ENCODE measurements around the gene NDEL1. TPM values are rescaled to one million over a fixed set of nuclear protein-coding genes. Genes with fewer than 3 reads are reported as not detected.
A peak's percentile ranks its signal among the peaks of the same experiment; 100 is the strongest.

Gene NDEL1, protein sequence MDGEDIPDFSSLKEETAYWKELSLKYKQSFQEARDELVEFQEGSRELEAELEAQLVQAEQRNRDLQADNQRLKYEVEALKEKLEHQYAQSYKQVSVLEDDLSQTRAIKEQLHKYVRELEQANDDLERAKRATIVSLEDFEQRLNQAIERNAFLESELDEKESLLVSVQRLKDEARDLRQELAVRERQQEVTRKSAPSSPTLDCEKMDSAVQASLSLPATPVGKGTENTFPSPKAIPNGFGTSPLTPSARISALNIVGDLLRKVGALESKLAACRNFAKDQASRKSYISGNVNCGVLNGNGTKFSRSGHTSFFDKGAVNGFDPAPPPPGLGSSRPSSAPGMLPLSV
- total RNA-seq (2022) (95.3 and 112 TPM in 2 replicates), Bru-seq, nascent RNA (percentile 94 among the genes with signal in this experiment), BruChase-seq, experiment 1, labeled RNA remaining after a 6-hour chase (percentile 94 among the genes with signal in this experiment), BruChase-seq, experiment 2, labeled RNA remaining after a 2-hour chase (percentile 95 among the genes with signal in this experiment)
- long read RNA-seq, transcript NDEL1-204 (1 exons, 3,927 nt) = minor isoform, 32 of 188 reads
- long read RNA-seq, transcript NDEL1-203 (10 exons, 1,858 nt) = minor isoform, 60 of 188 reads
- long read RNA-seq, transcript NDEL1-201 (9 exons, 2,372 nt) = major isoform, 68 of 188 reads
- long read RNA-seq, partial matches to known transcripts = 4 of 188 reads
- long read RNA-seq, other reads (novel, unspliced or antisense) = 24 of 188 reads

DNA sequence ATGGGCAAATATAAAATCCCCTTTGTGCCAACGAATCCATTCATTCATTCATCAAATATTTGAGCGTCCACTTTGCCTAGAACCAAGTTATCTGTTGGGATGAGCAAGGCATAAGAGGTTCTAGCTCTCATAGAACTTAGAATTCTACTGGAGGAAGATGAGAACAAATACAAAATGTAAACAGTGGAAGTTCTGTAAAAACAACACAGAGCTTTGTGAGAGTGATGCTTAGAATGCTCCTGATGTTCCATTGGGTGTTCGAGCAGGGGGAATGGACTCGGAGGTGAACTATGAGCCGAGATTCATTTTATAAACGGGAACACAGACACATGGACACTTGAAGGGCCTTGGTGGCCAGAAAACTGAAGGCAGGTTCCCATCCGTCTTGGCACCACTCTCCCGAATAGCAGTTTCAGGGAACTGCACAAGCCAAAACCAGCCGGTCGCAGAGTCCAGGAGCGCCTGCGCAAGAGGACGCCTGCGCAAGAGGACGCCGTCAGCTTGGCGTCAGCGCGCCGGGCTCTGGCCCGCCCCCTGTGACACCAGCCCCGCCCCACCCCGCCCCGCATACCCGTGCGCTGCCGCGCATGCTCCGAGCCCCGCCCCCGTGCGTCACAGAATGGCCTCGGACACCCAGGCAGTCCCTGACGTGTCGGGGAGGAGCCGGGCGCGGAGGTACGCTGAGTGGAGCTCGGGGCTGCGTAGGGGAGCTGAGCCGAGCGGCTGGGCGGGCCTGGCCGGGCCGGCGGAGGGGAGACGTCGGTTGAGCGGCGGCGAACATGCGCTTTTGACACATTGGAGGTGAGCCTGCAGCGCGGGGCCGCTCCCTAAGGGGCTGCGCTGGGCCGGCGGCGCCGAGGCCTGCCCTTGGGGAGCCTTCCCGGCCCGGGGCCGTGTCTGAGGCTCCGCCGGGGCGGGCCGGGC lies at the start of gene NDEL1:
Gene NDEL1 (plus strand): TSS at position 640 of the 924 bp plus-strand sequence. CDS start 8,388 bp downstream, outside the sequence.
- POLR2A ChIA-PET = interaction anchor here (0.7 to 3.5 kb wide), 16 partner anchors 9 to 316 kb away, joined by 3 to 54 read pairs (median 3); partner anchors contain the start of genes CTC1, KRABD2 and RPL26
- Mint-ChIP-seq H3K9me3 (ENCODE audit: unreplicated experiment) (no peaks in the 10 kb centered on the region), H3K27ac (ENCODE audit: low read depth, unreplicated experiment) (peak within 1 kb of the TSS; percentile 97), H3K27me3 (ENCODE audit: insufficient read depth, unreplicated experiment) (no peaks in the 10 kb centered on the region), H3K4me1 (ENCODE audit: insufficient read depth, unreplicated experiment) (peaks cover 12% of the 10 kb centered on the region), H3K4me3 (ENCODE audit: unreplicated experiment) (peak within 1 kb of the TSS; percentile 84), H3K36me3 (ENCODE audit: insufficient read depth, unreplicated experiment) (peaks cover 18% of the 10 kb centered on the region)
- no peak for TF ChIP-seq CTCF (IDR thresholded peaks at IDR 0.05; ENCODE audit: unreplicated experiment)
- CTCF ChIA-PET = interaction anchor here (1.3 kb wide), 1 partner anchor 25 kb away, joined by 10 read pairs; no protein-coding TSS in a partner anchor
- peak; percentile 97 for DNase-seq (ENCODE audit: unreplicated experiment)
- intact Hi-C loops (cut with micrococcal nuclease) = loop anchor here (1.0 to 2.0 kb wide), 2 partner anchors 25 to 53 kb away; partner anchors contain the start of gene RPL26
- TSS peak; percentile 97 for BruUV-seq (replicated peaks)

DNA sequence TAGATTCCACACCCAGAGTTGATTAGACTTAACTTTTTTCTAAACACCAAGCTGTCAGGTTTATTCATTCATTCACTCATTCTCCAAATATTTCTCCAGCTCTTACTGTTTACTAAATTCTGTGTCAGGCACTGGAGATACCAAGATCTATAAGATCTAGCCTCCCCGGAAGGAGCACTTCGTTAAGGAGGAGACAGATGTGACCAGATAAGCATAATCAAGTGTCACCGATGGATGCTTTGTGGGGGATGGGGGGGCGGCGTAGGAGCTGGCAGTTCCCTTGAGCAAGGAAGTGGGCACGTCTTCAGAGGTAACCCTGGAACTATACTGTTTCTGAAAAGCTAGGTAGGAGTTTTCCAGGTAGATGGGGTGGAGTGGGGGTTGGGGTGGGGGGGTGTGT lies 48.8 kb upstream of the NDEL1 start:
- Mint-ChIP-seq H3K27ac (ENCODE audit: low read depth, unreplicated experiment) (no peak overlapping the region), H3K27me3 (ENCODE audit: insufficient read depth, unreplicated experiment) (no peaks in the 10 kb centered on the region), H3K4me3 (ENCODE audit: unreplicated experiment) (no peak overlapping the region), H3K4me1 (ENCODE audit: insufficient read depth, unreplicated experiment) (peaks cover 7% of the 10 kb centered on the region), H3K9me3 (ENCODE audit: unreplicated experiment) (no peaks in the 10 kb centered on the region), H3K36me3 (ENCODE audit: insufficient read depth, unreplicated experiment) (peaks cover 15% of the 10 kb centered on the region)
- ChIA-PET POLR2A (interaction anchor here (0.6 to 1.5 kb wide), 3 partner anchors 10 to 633 kb away, joined by 3 to 4 read pairs (median 3); partner anchors contain the start of gene KRABD2), CTCF (interaction anchor here (0.9 to 1.0 kb wide), 2 partner anchors 10 to 11 kb away, joined by 3 to 4 read pairs; partner anchors contain the start of gene KRABD2)
- intact Hi-C loops (cut with micrococcal nuclease) = no loop called here
- DNase-seq (ENCODE audit: unreplicated experiment) = no peak
- TF ChIP-seq CTCF (IDR thresholded peaks at IDR 0.05; ENCODE audit: unreplicated experiment) = no peak
- BruUV-seq (replicated peaks) = no TSS peak

DNA sequence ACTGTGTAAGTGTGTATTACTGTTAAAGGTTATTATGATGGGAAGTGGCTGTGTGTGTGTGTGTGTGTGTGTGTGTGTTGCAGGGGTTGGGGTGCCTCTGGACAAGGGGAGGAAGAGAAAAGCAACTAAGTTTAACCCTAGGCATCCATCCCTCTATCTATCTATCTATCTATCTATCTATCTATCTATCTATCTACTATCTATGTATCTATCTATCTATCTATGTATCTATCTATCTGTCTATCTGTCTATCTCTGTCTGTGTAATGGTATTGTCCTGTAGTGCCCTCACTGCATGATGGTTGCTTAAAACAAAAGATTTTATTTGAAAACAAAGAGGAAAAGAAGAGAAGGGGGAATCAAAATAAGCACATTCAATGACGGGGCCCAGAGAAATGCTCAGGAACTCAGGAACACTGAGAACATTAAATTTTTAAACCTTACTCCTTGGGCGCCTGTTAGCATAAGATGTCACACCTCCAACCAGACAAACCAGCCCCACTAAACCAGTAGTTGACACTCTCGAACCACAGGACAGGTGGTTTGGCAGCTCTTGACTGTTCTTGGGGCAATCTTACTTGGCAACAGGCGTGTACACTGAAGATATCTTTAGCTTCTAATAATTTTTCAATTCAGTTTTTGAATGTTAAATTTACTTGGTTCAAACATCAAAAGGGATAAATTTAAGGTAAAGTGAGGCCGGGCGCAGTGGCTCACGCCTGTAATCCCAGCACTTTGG lies 47.6 kb upstream of the NDEL1 start:
- no TSS peak for BruUV-seq (replicated peaks)
- Mint-ChIP-seq H3K27me3 (ENCODE audit: insufficient read depth, unreplicated experiment) (no peaks in the 10 kb centered on the region), H3K4me1 (ENCODE audit: insufficient read depth, unreplicated experiment) (peaks cover 7% of the 10 kb centered on the region), H3K27ac (ENCODE audit: low read depth, unreplicated experiment) (no peak overlapping the region), H3K4me3 (ENCODE audit: unreplicated experiment) (no peak overlapping the region), H3K36me3 (ENCODE audit: insufficient read depth, unreplicated experiment) (peaks cover 3% of the 10 kb centered on the region), H3K9me3 (ENCODE audit: unreplicated experiment) (no peaks in the 10 kb centered on the region)
- ChIA-PET CTCF (interaction anchor here (0.5 kb wide), 1 partner anchor 74 kb away, joined by 3 read pairs; no protein-coding TSS in a partner anchor), POLR2A (interaction anchor here (1.2 kb wide), 1 partner anchor 20 kb away, joined by 4 read pairs; no protein-coding TSS in a partner anchor)
- DNase-seq (ENCODE audit: unreplicated experiment) = no peak
- intact Hi-C loops (cut with micrococcal nuclease) = no loop called here
- TF ChIP-seq CTCF (IDR thresholded peaks at IDR 0.05; ENCODE audit: unreplicated experiment) = no peak
